Heart left ventricle (tissue), 13 donors: ENCODE data around the gene ADD2.
A peak's percentile ranks its signal among the peaks of the same experiment; 100 is the strongest.

Source experiments
- POLR2A ChIP-seq, 2 donors: fragments of 450-650 bp; IDR thresholded peaks; one replicate each; pipeline ENCODE4 v1.6.1; 2017; ENCODE audit warnings: antibody characterized with exemption in 2 of 2, mild to moderate bottlenecking in 2 of 2, moderate library complexity in 2 of 2
- TF ChIP-seq, protein P1 (sequence below), 12 donors: fragments of 200-600 bp; sonication (generic) in 4 of 12; IDR thresholded peaks; one replicate each; pipeline versions ENCODE4 v1.5.0 to v1.8.0; 2018 to 2022; ENCODE audit warnings: antibody characterized with exemption in 12 of 12, mild to moderate bottlenecking in 5 of 12
- donor health status: ischemic (EF 13 %, LVEDD 7.1; RV severe dilation, severe dysfunction).
- donor health status: DM: no; HTN: yes; CAD: no.
- donor health status: DM: no; HTN: no; CAD: no.
- donor health status: ischemic (EF 25% LVEDD 6.9; RV normal size, moderate dysfunction).
- donor health status: ischemic (EF 25% LVEDD 5.7; RV mildly dilated, moderate dysfunction).
- donor health status: ischemic (EF 35%, LVEDD 5.7; RV mildly dilated, moderate dysfunction).
- donor health status: nonischemic (EF 11% LVEDD 7.7; RV severe dilation, severe dysfunction).
- donor health status: DM: yes; HTN: yes; CAD: no.
- donor health status: PGD.
- donor health status: ischemic (EF 29% LVEDD 5.4; RV normal size, mild dysfunction).
- donor health status: nonischemic (EF 23%, LVEDD 6.1; RV moderate dilation, normal function).

DNA sequence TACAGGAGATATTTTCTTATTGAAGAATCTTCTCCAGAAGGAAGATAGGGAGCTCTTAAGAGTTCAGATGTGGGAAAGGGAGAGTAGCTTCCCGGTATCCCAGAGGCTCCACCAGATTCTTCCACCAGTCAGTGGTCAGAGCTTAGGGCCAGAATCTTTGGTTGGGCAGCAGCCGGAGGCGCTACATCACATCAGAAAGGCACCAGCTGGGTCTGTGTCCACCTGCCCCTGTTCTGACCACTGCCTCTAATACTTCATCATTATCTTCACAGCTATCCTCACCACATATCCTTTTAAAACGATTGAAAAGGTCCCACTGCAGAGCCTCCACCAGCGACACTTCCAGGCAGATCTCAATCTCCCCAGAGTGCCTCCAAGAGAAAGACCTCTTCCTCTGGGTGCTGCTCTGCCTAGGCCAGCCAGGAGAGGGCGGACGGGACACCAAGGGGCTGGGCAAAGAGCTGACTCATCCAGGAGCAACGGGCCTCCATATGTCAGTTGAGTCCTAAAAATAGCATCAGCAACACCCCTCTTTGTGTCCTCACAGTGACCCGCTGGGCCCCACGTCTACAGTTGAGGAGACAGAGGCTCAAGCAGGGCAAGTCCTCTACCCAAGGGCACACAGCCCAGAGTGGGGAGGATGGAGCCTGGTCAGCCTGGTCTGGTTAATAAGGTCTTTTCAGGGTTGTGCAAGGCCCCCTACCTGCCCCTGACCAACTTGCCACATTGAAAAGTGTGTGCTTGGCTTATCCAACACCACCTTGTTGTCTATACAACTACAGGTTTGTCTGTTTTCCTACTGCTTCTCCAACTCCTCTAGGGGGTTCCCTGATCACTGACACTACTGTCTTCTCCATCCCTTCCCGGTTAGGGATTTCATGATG, 81.2 kb downstream of the ADD2 start:
- TF ChIP-seq, protein P1, sequence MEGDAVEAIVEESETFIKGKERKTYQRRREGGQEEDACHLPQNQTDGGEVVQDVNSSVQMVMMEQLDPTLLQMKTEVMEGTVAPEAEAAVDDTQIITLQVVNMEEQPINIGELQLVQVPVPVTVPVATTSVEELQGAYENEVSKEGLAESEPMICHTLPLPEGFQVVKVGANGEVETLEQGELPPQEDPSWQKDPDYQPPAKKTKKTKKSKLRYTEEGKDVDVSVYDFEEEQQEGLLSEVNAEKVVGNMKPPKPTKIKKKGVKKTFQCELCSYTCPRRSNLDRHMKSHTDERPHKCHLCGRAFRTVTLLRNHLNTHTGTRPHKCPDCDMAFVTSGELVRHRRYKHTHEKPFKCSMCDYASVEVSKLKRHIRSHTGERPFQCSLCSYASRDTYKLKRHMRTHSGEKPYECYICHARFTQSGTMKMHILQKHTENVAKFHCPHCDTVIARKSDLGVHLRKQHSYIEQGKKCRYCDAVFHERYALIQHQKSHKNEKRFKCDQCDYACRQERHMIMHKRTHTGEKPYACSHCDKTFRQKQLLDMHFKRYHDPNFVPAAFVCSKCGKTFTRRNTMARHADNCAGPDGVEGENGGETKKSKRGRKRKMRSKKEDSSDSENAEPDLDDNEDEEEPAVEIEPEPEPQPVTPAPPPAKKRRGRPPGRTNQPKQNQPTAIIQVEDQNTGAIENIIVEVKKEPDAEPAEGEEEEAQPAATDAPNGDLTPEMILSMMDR (IDR thresholded peaks at IDR 0.05) = peak in 6 of 12 donors; percentile 12 to 44 (median 32)
- TF ChIP-seq POLR2A (IDR thresholded peaks at IDR 0.05) = no peak
